Mesenchymal stem cell (in vitro differentiated cells and primary cell): Measurements from ENCODE around the gene EP400.

Source experiments
- DNase-seq: peaks from one replicate; pipeline ENCODE4 v3.0.0-alpha.2; 2013
- H2AFZ ChIP-seq: one replicate; pipeline ENCODE4 v1.6.1; 2013; ENCODE audit warnings: low read depth, mild to moderate bottlenecking, control low read depth, inconsistent platforms, low read length, moderate library complexity
- H2AK5ac ChIP-seq: 2 replicates; pipeline ENCODE4 v1.6.1; 2013; ENCODE audit warnings: low read length, moderate library complexity, mild to moderate bottlenecking, inconsistent platforms; ENCODE audit not compliant: severe bottlenecking
- H2BK120ac ChIP-seq: one replicate; pipeline ENCODE4 v1.6.1; 2013; ENCODE audit warnings: low read depth, mild to moderate bottlenecking, inconsistent platforms, low read length, moderate library complexity
- H2BK12ac ChIP-seq, 2 experiments: one replicate each; pipeline ENCODE4 v1.6.1; 2013; ENCODE audit warnings: inconsistent platforms in 2 of 2, low read length in 2 of 2, mild to moderate bottlenecking in 2 of 2, moderate library complexity in 2 of 2, control low read depth in 1 of 2
- H2BK15ac ChIP-seq: one replicate; pipeline ENCODE4 v1.6.1; 2013; ENCODE audit warnings: mild to moderate bottlenecking, low read depth, inconsistent platforms; ENCODE audit not compliant: poor library complexity, severe bottlenecking
- H2BK5ac ChIP-seq: 2 replicates; pipeline ENCODE4 v1.6.1; 2013; ENCODE audit warnings: low read depth, mild to moderate bottlenecking, low read length, control low read depth, inconsistent platforms; ENCODE audit not compliant: poor library complexity, severe bottlenecking
- H3K14ac ChIP-seq, 2 experiments: one replicate each; pipeline ENCODE4 v1.6.1; 2013; ENCODE audit warnings: inconsistent platforms in 2 of 2, low read length in 2 of 2, control low read depth in 1 of 2, mild to moderate bottlenecking in 1 of 2, moderate library complexity in 1 of 2
- H3K18ac ChIP-seq, 2 experiments: one replicate each; pipeline ENCODE4 v1.6.1; 2013; ENCODE audit warnings: inconsistent platforms in 2 of 2, low read length in 2 of 2, control low read depth in 1 of 2, low read depth in 1 of 2, mild to moderate bottlenecking in 1 of 2
- H3K23ac ChIP-seq, 2 experiments: one replicate each; pipeline ENCODE4 v1.6.1; 2013; ENCODE audit warnings: inconsistent platforms in 2 of 2, low read length in 2 of 2, mild to moderate bottlenecking in 2 of 2, moderate library complexity in 2 of 2, control low read depth in 1 of 2
- H3K27ac ChIP-seq: 2 replicates; pipeline ENCODE4 v1.5.1; 2013; ENCODE audit warnings: mild to moderate bottlenecking, moderate library complexity, low read length, control low read depth, inconsistent platforms; ENCODE audit not compliant: poor library complexity, severe bottlenecking
- H3K27me3 ChIP-seq, 2 experiments: 2 replicates each; pipeline versions ENCODE4 v1.6.1 to v1.7.0; 2013; ENCODE audit warnings: low read length in 2 of 2, mild to moderate bottlenecking in 2 of 2, moderate library complexity in 2 of 2, control low read depth in 1 of 2, inconsistent platforms in 1 of 2; ENCODE audit not compliant: control insufficient read depth in 1 of 2, insufficient read depth in 1 of 2
- H3K36me3 ChIP-seq, 2 experiments: 2 replicates each; pipeline versions ENCODE4 v1.6.1 to v1.7.0; 2013; ENCODE audit warnings: low read length in 2 of 2, control low read depth in 1 of 2, inconsistent platforms in 1 of 2, low read depth in 1 of 2, mild to moderate bottlenecking in 1 of 2; ENCODE audit not compliant: insufficient read depth in 2 of 2, control insufficient read depth in 1 of 2
- H3K4ac ChIP-seq, 2 experiments: one replicate each; pipeline ENCODE4 v1.6.1; 2013; ENCODE audit warnings: inconsistent platforms in 2 of 2, low read length in 2 of 2, mild to moderate bottlenecking in 2 of 2, moderate library complexity in 2 of 2, control low read depth in 1 of 2, low read depth in 1 of 2
- H3K4me1 ChIP-seq: 2 replicates; pipeline ENCODE4 v1.6.1; 2013; ENCODE audit warnings: low read depth, low read length, control low read depth; ENCODE audit not compliant: control insufficient read depth, insufficient read depth
- H3K4me2 ChIP-seq: 2 replicates; pipeline ENCODE4 v1.6.1; 2013; ENCODE audit warnings: low read length, mild to moderate bottlenecking, inconsistent platforms; ENCODE audit not compliant: poor library complexity, severe bottlenecking
- H3K4me3 ChIP-seq, 2 experiments: 2 replicates each; pipeline versions ENCODE4 v1.5.1 to v1.7.0; 2013; ENCODE audit warnings: low read length in 2 of 2, mild to moderate bottlenecking in 2 of 2, control low read depth in 1 of 2, low read depth in 1 of 2; ENCODE audit not compliant: insufficient read depth in 1 of 2
- H3K79me1 ChIP-seq: replicated peaks from 2 replicates; pipeline ENCODE4 v1.6.1; 2013; ENCODE audit warnings: mild to moderate bottlenecking, control low read depth, low read length, inconsistent platforms; ENCODE audit not compliant: poor library complexity, severe bottlenecking
- H3K9ac ChIP-seq: 2 replicates; pipeline ENCODE4 v1.7.0; 2013; ENCODE audit warnings: mild to moderate bottlenecking, low read length, moderate library complexity
- H3K9me3 ChIP-seq: 2 replicates; pipeline ENCODE4 v1.7.0; 2013; ENCODE audit warnings: mild to moderate bottlenecking, low read length; ENCODE audit not compliant: control insufficient read depth
- H4K8ac ChIP-seq: one replicate; pipeline ENCODE4 v1.6.1; 2013; ENCODE audit warnings: inconsistent platforms, mild to moderate bottlenecking, low read length, moderate library complexity
- H4K91ac ChIP-seq: one replicate; pipeline ENCODE4 v1.6.1; 2013; ENCODE audit warnings: mild to moderate bottlenecking, low read length, inconsistent platforms
- WGBS: methylation state at CpG from one replicate; pipeline ENCODE4 v1.1.7; 2013; ENCODE audit warnings: mixed read lengths; 5-methylcytosine and 5-hydroxymethylcytosine counted together

Gene EP400

GRCh38 chr12:132052196-132052932 lies 102.6 kb downstream of the EP400 start:
- no peak overlapping the region for H3K4me2 ChIP-seq
- no peak overlapping the region for H2BK120ac ChIP-seq
- no peak overlapping the region for H2AK5ac ChIP-seq
- no peak overlapping the region for H3K14ac ChIP-seq
- H3K4ac ChIP-seq = no peak overlapping the region
- peaks cover 7% of the 10 kb centered on the region for H3K4me1 ChIP-seq
- WGBS = 97% methylated on average over 32 of the region's 32 CpGs
- no peak overlapping the region for H4K91ac ChIP-seq
- H3K79me1 ChIP-seq = peaks cover 50% of the 10 kb centered on the region
- no peak overlapping the region for H3K9ac ChIP-seq
- no peak overlapping the region for H2BK12ac ChIP-seq
- no peak overlapping the region for H3K4me3 ChIP-seq
- no peak overlapping the region for H2BK15ac ChIP-seq
- no peak for DNase-seq
- no peak overlapping the region for H4K8ac ChIP-seq
- H3K18ac ChIP-seq = no peak overlapping the region
- H3K27ac ChIP-seq = no peak overlapping the region
- H2AFZ ChIP-seq = no peak overlapping the region
- H3K9me3 ChIP-seq = no peaks in the 10 kb centered on the region
- H2BK5ac ChIP-seq = no peak overlapping the region
- H3K36me3 ChIP-seq = peaks cover 74 to 85% of the 10 kb centered on the region in 2 experiments
- H3K27me3 ChIP-seq = no peaks in the 10 kb centered on the region
- H3K23ac ChIP-seq = no peak overlapping the region

DNA sequence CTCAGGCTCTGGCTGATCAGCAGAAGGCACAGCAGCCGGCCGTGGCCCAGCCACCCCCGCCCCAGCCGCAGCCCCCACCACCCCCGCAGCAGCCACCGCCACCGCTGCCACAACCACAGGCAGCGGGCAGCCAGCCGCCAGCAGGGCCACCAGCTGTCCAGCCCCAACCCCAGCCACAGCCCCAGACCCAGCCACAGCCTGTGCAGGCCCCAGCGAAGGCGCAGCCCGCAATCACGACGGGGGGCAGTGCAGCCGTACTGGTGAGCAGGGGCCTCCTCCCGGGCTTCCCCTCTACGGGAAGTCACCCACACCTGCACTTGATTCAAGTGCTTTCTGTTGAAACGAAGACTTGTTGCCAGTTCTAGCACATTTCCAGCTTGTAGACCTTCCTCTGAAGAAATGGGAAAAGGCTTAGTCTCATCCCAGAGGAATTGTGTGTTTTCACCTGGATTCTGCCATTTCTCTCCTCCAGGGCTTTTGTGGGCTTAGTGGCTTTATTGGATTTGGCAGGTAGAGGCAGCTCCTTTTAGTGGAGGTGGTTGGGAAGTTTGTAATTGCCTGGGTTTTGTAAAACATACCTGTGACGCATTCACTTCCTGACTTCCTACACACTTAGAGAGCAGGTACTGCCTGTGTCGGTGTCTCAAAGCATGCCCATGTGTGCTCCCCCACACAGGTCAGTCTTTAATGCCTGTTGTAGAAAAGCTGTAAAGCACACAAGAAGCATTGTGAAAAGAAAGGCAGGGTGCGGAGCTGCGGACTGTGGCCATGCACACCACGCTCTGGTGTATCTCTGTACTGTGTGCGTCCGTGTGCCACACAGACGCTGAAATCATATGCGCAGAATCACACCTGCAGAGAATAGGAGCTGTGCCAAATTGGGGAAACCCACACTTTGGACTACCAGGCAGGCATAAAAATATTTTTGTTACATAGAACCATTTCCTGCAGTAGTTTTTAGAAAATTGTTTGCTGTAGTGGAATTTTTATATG lies 103.9 kb downstream of the EP400 start:
- no peak overlapping the region for H3K14ac ChIP-seq
- H3K9me3 ChIP-seq = no peaks in the 10 kb centered on the region
- DNase-seq = no peak
- H2AK5ac ChIP-seq = no peak overlapping the region
- H3K4me3 ChIP-seq = no peak overlapping the region
- H2BK5ac ChIP-seq = no peak overlapping the region
- H2BK12ac ChIP-seq = no peak overlapping the region
- H4K91ac ChIP-seq = no peak overlapping the region
- no peak overlapping the region for H3K4me2 ChIP-seq
- peaks cover 78 to 95% of the 10 kb centered on the region in 2 experiments for H3K36me3 ChIP-seq
- H4K8ac ChIP-seq = no peak overlapping the region
- no peak overlapping the region for H3K23ac ChIP-seq
- peaks cover 7% of the 10 kb centered on the region for H3K4me1 ChIP-seq
- WGBS = 98% methylated on average over 26 of the region's 27 CpGs
- H3K9ac ChIP-seq = no peak overlapping the region
- H3K4ac ChIP-seq = no peak overlapping the region
- H2AFZ ChIP-seq = no peak overlapping the region
- H2BK15ac ChIP-seq = no peak overlapping the region
- H3K18ac ChIP-seq = no peak overlapping the region
- H3K79me1 ChIP-seq = peaks cover 55% of the 10 kb centered on the region
- H3K27me3 ChIP-seq = no peaks in the 10 kb centered on the region
- no peak overlapping the region for H2BK120ac ChIP-seq
- H3K27ac ChIP-seq = no peak overlapping the region

DNA sequence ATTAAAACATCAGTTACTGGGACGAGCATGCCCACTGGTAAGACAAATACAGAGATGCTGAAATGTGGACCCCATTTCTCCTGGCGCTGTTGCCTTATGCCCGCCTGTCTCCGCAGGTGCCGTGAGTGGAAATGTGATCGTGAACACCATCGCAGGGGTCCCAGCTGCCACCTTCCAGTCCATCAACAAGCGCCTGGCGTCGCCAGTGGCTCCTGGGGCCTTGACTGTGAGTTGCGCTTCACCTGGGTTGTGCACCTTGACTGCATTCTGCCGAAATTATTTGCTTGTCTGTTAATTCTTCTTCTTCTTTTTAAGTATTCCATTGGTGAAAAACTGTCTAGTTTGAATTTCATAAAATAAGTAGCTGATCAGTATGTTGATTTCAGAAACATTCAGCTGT lies 105.2 kb downstream of the EP400 start:
- no peak overlapping the region for H2AFZ ChIP-seq
- H3K4ac ChIP-seq = no peak overlapping the region
- H3K79me1 ChIP-seq = peaks cover 46% of the 10 kb centered on the region
- H4K8ac ChIP-seq = no peak overlapping the region
- H3K4me3 ChIP-seq = no peak overlapping the region
- no peak overlapping the region for H2BK12ac ChIP-seq
- no peak overlapping the region for H4K91ac ChIP-seq
- H2BK120ac ChIP-seq = no peak overlapping the region
- no peak overlapping the region for H3K27ac ChIP-seq
- no peak overlapping the region for H3K14ac ChIP-seq
- peaks cover 73 to 90% of the 10 kb centered on the region in 2 experiments for H3K36me3 ChIP-seq
- H2BK15ac ChIP-seq = no peak overlapping the region
- H3K4me1 ChIP-seq = peaks cover 7% of the 10 kb centered on the region
- no peak overlapping the region for H3K18ac ChIP-seq
- no peak for DNase-seq
- 98% methylated on average over 10 of the region's 12 CpGs for WGBS
- no peaks in the 10 kb centered on the region for H3K9me3 ChIP-seq
- H3K27me3 ChIP-seq = no peaks in the 10 kb centered on the region
- no peak overlapping the region for H3K9ac ChIP-seq
- no peak overlapping the region for H2AK5ac ChIP-seq
- H3K4me2 ChIP-seq = no peak overlapping the region
- H2BK5ac ChIP-seq = no peak overlapping the region
- no peak overlapping the region for H3K23ac ChIP-seq

GRCh38 chr12:132055535-132056096 lies 105.9 kb downstream of the EP400 start:
- H2BK5ac ChIP-seq = no peak overlapping the region
- peaks cover 7% of the 10 kb centered on the region for H3K4me1 ChIP-seq
- no peak overlapping the region for H3K18ac ChIP-seq
- no peak overlapping the region for H4K91ac ChIP-seq
- 96% methylated on average over 11 of the region's 11 CpGs for whole genome bisulfite sequencing
- no peak overlapping the region for H2AK5ac ChIP-seq
- H3K4me3 ChIP-seq = no peak overlapping the region
- no peaks in the 10 kb centered on the region for H3K9me3 ChIP-seq
- H3K36me3 ChIP-seq = peaks cover 71 to 88% of the 10 kb centered on the region in 2 experiments
- no peak overlapping the region for H3K4ac ChIP-seq
- no peak overlapping the region for H3K9ac ChIP-seq
- no peak overlapping the region for H3K27ac ChIP-seq
- H2AFZ ChIP-seq = no peak overlapping the region
- no peak for DNase-seq
- no peak overlapping the region for H3K4me2 ChIP-seq
- H3K79me1 ChIP-seq = peaks cover 44% of the 10 kb centered on the region
- H3K14ac ChIP-seq = no peak overlapping the region
- H3K23ac ChIP-seq = no peak overlapping the region
- H2BK12ac ChIP-seq = no peak overlapping the region
- no peak overlapping the region for H2BK15ac ChIP-seq
- H3K27me3 ChIP-seq = no peaks in the 10 kb centered on the region
- H2BK120ac ChIP-seq = no peak overlapping the region
- H4K8ac ChIP-seq = no peak overlapping the region
